Muscle of back (tissue), 11 donors: ENCODE data around the gene ZFPM1. TPM values are rescaled to one million over a fixed set of nuclear protein-coding genes. Genes with fewer than 3 reads are reported as not detected.

ENCODE experiments used
- DNase-seq, 3 donors: peaks; one replicate each; pipeline versions ENCODE4 v3.0.0 to v3.0.0-alpha.2; 2013
- polyA plus RNA-seq, 10 donors: library from polyadenylated mRNA; unstranded; fragments of 120-200 nt; gene quantifications; one replicate each; pipeline ENCODE4 v1.2.1, GENCODE V29; 2013; ENCODE audit not compliant: insufficient read length in 10 of 10

The ZFPM1 gene
- polyA plus RNA-seq, 10 donors = 1.1 to 2.7 (median 1.3) TPM

DNA sequence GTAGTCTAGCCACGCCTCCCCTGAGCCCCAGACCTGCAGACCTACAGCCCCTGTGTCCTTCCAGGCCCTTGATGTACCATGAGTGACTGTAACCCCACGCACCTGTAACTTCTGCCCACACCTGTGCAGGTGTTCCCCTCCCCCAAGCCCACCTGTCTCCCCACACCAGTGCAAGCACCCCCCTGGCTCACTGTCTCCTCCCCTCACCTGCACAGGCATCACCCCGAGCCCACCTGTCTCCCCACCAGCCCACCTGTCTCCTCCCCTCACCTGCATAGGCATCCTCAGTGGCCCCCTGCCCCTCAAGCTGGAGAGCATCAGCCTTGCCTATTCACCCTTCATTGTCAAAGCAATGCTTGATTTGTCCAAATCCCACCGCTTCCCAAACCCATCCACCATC lies 84.8 kb downstream of the ZFPM1 start:
- DNase-seq = no peak

DNA sequence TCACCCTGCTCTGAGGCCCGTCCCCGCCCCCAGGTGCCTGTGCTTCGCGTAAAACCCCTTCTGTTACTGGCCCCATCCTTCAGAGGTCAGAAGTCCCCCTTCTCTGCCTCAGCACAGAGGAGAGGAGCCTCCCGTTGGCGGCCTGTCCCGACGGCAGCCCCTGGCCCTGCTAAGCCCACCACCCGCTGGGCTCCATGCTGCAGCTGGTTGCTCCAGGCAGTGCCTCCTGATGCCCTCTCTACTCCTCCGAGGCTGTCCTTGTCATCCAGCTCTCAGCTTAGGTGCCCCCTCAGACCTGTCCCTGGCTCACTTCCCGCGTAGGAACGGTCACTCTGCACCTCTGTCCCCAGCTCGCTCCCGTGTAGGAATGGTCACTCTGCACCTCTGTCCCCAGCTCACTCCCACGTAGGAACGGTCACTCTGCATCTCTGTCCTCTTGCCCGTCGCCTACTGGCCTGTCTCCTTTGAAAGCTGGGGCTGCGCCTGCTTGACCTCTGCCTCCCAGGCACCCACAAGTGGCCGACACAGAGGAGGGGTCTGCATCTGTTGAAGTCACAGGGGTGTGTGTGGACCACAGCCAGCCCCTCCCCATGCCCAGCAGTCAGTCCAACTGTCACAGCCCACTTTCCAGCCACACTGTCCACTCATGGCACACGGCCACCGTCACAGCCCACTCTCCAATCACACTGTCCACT lies 85.4 kb downstream of the ZFPM1 start:
- DNase-seq = no peak

GRCh38 chr16:88539261-88539651 lies 86.2 kb downstream of the ZFPM1 start:
- DNase-seq = no peak

GRCh38 chr16:88539652-88540345 lies 86.7 kb downstream of the ZFPM1 start:
- DNase-seq = peak in 1 of 3 donors; percentile 17

- DNase-seq = no peak
These were observed 87.4 kb downstream of the ZFPM1 start for GRCh38 chr16:88540346-88540977.

GRCh38 chr16:88541831-88542616 lies 88.9 kb downstream of the ZFPM1 start:
- DNase-seq = no peak

- no peak for DNase-seq
These were observed 90.2 kb downstream of the ZFPM1 start for GRCh38 chr16:88543230-88543813.

DNA sequence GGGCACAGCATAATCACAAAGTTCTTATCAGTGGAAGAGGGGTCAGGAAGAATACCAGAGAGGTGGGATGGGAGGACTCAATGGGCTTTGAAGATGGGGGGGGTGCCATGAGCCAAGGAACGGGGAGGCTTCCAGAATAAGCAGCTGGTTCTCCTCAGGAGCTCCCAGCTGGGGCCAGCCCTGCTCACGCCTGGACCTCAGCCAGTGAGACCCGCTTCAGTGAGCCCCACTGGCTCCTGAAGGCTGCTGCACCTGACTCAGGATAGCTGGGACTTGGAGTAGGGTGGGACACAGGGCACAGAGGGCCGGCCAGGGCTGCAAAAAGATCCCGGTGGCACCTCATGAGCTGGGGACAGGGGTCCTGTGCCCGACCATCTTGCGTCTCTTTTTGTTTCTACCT lies 92.7 kb downstream of the ZFPM1 start:
- DNase-seq = no peak

DNA sequence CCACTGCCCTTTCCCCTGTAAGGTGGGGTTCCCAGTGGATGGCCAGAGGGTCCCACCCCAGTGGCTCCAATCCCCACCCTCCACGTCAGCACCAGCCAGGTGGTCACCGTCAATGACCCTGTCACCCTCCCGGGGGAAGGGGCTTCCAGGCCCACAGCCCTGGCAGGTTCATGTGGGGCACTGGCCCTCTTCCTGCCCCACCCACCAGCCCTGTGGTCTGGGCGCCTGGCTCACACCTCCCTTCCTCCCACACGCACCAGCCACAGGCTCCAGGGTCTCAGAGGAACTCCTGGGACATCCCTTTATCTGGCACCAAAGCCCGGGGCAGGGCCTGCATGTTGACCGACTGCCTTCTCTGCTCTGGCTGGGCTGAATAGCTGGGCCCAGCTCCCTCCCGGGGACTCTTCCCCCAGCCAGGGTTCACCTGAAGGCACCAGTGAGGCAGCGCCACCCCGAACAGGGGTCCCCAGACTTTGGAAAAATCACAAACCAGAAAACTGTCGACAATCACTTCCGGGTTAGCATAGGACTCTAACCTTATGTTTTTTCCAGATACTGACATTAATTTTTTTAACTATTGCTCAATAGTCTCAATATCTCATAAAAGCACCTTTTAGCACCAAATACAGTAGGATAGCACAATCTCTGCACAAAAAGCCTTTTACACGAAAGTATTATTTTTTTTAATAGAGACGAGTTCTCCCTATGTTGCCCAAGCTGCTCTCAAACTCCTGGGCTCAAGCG lies 95.2 kb downstream of the ZFPM1 start:
- DNase-seq = no peak

DNA sequence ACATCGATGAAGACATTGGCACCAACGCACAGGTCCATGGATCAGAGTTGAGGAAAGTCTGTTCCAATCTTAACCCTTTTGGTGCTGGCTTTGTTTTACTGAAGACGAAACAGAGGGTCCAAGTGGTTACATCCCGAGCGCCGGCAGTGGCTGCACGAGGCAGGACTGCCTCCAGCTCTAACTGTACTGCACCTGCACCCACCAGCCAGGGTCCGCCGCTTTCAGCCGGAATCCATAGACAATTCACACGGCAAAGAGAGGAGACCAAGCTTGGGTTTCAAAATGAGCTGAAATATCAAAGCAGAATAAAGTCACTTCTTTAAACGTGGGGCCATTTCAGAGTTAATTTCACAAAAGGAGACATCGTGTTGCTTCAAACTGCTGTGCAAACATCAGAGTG lies 95.9 kb downstream of the ZFPM1 start:
- DNase-seq = no peak

GRCh38 chr16:88549671-88550245 lies 96.7 kb downstream of the ZFPM1 start:
- DNase-seq = no peak

DNA sequence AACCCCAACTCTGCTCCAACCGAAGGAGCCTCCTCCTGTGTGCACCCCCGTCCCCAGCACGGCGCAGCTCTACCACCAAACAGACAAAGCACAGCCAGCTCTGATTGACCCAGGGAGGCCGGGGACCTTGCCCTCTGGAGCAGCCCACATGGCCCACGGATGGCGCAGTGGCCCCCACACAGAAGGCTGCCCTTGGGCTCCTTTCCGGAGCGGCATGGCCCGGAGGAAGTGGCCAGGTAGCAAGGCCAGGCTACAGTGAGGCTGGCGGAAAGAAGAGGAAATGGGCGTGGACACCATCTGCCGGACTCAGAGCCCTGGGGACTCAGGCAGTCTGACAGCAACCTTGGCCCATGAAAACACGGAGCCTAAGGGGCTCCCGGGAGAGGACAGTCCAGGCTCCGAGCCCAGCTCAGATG lies 97.2 kb downstream of the ZFPM1 start:
- DNase-seq = peak in 2 of 3 donors; percentile 76 to 87

DNA sequence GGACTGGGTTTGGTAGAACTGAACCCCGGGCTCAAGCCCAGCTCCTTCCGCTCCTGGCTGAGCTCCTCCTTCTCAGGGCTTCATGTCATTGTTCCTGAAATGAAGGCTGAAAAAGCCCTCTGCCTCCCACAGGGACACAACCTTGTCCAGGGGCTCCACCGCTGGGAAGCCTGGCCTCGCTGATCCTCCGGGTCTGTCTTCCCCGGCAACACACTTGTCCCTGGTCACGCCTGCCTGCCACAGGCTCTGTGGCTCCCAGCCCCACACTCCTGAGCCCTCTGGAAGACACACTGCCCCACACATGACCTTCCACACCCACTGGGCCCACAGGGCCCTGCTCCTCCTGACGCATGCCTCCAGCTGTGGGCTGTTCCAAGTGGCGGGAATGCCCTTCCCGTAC lies 99.1 kb downstream of the ZFPM1 start:
- DNase-seq = no peak

DNA sequence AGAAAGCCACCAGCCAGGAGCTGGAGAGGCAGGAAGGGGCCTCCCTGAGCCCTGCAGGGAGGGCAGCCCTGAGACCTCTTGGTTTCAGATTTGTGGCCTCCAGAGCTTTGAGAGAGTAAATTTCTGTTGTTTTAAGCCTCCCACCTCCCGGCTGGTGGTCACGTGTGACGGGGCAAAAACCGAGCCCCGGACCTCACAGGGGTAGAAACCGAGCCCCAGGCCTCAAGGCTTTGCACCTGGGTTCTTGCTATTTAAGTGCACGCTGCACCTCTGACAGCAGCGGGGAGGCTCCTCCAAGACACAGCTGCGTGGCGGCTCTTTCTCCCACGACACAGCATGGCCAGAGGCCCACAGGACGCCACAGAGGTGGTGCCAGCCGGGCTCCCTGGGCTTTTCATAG lies 99.7 kb downstream of the ZFPM1 start:
- no peak for DNase-seq

- peak in 1 of 3 donors; percentile 83 for DNase-seq
These were observed 100.7 kb downstream of the ZFPM1 start for GRCh38 chr16:88553739-88554138.

DNA sequence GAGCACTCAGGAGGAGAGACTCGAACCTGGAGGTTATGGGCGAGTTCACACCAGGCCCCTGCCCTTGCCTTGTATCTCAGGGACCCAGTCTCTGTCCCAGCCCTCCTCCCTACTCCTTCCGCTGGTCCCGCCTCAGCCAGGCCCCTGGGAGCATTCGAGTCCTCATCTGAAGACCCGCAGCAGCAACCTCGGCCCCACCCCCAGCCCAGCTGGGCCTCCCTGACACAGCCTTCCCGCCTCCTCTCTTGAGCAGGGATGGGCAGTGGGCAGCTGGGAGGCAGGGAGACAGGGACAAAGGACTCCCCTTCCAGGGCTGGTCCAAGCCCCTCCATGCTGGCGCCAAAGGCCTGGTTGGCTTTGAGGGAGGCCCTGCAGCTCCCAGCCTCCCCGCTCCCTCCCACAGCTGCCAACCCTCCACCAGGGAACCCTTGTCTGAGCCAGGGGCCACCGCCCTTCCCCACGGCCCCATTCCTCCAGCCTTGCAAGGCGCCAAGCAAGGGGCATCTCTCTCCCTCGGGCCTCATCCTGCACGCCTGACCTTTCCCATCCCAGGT lies 101.7 kb downstream of the ZFPM1 start:
- no peak for DNase-seq

DNA sequence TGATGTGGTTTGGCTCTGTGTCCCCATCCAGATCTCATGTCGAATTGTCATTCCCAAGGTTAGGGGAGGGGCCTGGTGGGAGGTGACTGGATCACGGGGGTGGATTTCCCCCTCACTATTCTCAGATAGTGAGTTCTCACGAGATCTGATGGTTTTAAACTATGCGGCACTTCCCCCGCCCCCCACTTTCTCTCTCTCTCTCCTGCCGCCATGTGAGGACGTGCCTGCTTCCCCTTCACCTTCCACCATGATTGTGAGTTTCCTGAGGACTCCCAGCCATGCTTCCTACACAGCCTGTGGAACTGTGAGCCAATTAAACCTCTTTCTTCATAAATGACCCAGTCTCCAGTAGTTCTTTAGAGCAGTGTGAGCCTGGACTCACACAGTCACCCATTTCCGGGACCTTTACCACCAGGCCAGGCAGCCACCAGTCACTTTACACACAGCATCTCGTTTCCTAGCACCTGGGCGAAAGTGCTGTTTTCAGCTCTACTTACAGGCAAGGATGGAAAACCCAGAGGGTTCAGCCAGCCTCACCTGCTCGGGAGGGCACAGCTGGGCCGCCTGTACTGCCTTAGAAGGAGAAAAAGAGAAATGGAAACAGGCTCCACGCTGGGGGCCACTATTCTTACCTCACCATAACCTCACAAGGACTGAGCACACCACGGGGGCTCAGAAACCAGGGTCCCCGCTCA lies 103.4 kb downstream of the ZFPM1 start:
- DNase-seq = no peak

DNA sequence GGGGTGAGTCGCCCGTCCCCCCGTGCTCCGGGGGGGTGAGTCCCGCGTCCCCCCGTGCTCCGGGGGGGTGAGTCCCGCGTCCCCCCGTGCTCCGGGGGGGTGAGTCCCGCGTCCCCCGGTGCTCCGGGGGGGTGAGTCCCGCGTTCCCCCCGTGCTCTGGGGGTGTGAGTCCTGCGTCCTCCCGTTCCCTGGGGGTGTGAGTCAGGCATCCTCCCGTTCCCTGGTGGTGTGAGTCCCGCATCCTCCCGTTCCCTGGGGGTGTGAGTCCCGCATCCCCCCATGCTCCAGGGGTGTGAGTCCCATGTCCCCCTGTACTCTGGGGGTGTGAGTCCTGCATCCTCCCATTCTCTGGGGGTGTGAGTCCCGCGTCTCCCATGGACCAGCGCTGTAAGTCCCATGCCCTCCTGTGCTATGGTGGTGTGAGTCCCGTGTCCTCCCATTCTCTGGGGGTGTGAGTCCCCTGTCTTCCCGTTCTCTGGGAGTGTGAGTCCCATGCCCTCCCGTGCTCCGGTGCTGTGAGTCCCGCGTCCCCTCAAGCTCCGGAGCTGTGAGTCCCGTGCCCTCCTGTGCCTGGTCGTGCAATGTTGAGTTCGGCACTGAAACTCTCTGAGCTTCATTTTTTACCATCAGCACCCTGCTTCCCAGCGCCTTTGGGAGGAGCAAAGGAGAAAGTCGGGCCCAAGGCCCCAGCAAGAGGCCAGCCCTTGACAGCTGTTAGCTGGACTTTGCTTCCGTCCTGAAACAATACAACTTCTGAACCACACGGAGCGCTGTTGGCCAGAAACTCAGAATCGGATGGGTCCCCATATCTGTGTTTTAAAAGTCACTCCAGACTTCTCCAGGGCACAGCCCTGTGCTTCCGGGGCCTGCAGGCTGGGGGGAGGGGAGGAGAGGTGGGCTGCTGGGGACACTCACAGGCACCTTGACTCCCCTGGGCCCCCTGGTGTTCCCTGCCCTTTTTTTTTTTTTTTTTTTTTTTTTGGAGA lies 105.7 kb downstream of the ZFPM1 start:
- DNase-seq = peak; percentile 53 to 89 (median 87)
